ENCODE results near the gene XYLT2.

DNA sequence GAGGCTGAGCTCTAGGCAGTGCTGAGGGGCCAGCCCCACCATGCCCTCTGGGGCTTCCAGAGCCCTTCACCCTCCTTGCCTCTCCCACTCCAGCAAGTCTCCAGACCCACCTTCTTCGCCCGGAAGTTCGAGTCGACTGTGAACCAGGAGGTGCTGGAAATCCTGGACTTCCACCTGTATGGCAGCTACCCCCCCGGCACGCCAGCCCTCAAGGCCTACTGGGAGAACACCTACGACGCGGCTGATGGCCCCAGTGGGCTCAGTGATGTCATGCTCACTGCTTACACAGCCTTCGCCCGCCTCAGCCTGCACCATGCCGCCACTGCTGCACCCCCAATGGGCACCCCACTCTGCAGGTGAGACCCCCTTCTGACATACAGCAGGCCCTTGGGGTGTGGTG is 10.5 kb downstream of the XYLT2 start:
- TF ChIP-seq, protein P1, sequence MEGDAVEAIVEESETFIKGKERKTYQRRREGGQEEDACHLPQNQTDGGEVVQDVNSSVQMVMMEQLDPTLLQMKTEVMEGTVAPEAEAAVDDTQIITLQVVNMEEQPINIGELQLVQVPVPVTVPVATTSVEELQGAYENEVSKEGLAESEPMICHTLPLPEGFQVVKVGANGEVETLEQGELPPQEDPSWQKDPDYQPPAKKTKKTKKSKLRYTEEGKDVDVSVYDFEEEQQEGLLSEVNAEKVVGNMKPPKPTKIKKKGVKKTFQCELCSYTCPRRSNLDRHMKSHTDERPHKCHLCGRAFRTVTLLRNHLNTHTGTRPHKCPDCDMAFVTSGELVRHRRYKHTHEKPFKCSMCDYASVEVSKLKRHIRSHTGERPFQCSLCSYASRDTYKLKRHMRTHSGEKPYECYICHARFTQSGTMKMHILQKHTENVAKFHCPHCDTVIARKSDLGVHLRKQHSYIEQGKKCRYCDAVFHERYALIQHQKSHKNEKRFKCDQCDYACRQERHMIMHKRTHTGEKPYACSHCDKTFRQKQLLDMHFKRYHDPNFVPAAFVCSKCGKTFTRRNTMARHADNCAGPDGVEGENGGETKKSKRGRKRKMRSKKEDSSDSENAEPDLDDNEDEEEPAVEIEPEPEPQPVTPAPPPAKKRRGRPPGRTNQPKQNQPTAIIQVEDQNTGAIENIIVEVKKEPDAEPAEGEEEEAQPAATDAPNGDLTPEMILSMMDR (conservative IDR thresholded peaks at IDR 0.05) = no peak
- no peak for TF ChIP-seq ZFX (IDR thresholded peaks at IDR 0.05)

All from C4-2B (cell line).